ENCODE measurements around the gene RAB11FIP3. TPM values are rescaled to one million over a fixed set of nuclear protein-coding genes. Genes with fewer than 3 reads are reported as not detected.

RAB11FIP3 gene
- total and polyA plus RNA-seq, 8 donors = 6.7 to 102 (median 18.1) TPM

- intact Hi-C loops (cut with DNase I; ENCODE audit: low total_unique reads) = no loop called here
- TF ChIP-seq POLR2A (IDR thresholded peaks at IDR 0.05) (no peak), CTCF (IDR thresholded peaks at IDR 0.05) (no peak), EP300 (IDR thresholded peaks at IDR 0.05) (no peak), POLR2AphosphoS5 (IDR thresholded peaks at IDR 0.05) (no peak)
- Histone ChIP-seq H3K4me3 (no peak overlapping the region), H3K9me3 (no peaks in the 10 kb centered on the region), H3K27me3 (no peaks in the 10 kb centered on the region), H3K36me3 (peaks cover 0 to 58% (median 23%) of the 10 kb centered on the region in 4 donors), H3K4me1 (no peaks in the 10 kb centered on the region), H3K27ac (no peak overlapping the region)
- DNase-seq = no peak
- WGBS, 5 donors = 89 to 94% (median 93%) methylated on average over 28 to 31 of the region's 31 CpGs
These were observed 57.2 kb downstream of the RAB11FIP3 start for GRCh38 chr16:482468-483185.

- no peak overlapping the region for H3K27ac ChIP-seq
- no peaks in the 10 kb centered on the region for H3K4me1 ChIP-seq
- no peak for DNase-seq
- H3K27me3 ChIP-seq = no peaks in the 10 kb centered on the region
- peaks cover 0 to 59% (median 26%) of the 10 kb centered on the region in 4 donors for H3K36me3 ChIP-seq
- no peak overlapping the region for H3K4me3 ChIP-seq
- no peaks in the 10 kb centered on the region for H3K9me3 ChIP-seq
- WGBS, 5 donors = 71 to 75% (median 73%) methylated on average over 14 of the region's 14 CpGs
- intact Hi-C loops (cut with DNase I; ENCODE audit: low total_unique reads) = no loop called here
- TF ChIP-seq POLR2AphosphoS5 (IDR thresholded peaks at IDR 0.05) (no peak), POLR2A (IDR thresholded peaks at IDR 0.05) (no peak), EP300 (IDR thresholded peaks at IDR 0.05) (no peak)
These were observed 58.1 kb downstream of the RAB11FIP3 start for GRCh38 chr16:483341-484075.

DNA sequence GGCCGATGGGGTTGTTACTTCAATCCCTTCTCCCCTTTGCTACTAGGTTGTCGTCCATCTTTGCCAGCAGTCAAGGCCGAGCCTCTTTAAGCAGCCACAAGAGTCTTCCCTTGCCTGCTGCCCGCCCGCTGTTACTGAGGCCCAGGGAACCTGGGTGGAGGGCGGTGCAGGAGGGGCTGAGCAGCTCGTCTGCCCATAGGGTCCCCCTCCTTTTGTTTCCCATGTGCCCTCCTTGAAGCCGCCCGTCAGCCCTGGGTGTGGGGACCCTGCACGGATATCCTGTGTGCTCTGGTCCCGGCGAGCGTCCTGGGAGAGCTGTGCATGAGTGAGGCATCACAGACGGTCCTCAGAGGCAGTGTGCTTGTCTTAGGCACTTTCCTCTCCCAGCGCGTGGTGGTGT, 64.2 kb downstream of the RAB11FIP3 start:
- TF ChIP-seq POLR2A (IDR thresholded peaks at IDR 0.05) (no peak), EP300 (IDR thresholded peaks at IDR 0.05) (no peak), POLR2AphosphoS5 (IDR thresholded peaks at IDR 0.05) (no peak), CTCF (IDR thresholded peaks at IDR 0.05) (no peak)
- H3K27me3 ChIP-seq = no peaks in the 10 kb centered on the region
- H3K36me3 ChIP-seq = peaks cover 12 to 62% (median 47%) of the 10 kb centered on the region in 4 donors
- intact Hi-C loops (cut with DNase I; ENCODE audit: low total_unique reads) = no loop called here
- no peak overlapping the region for H3K27ac ChIP-seq
- H3K4me3 ChIP-seq = no peak overlapping the region
- no peak for DNase-seq
- 86 to 94% (median 90%) methylated on average over 9 to 16 of the region's 16 CpGs for WGBS, 5 donors
- H3K4me1 ChIP-seq = no peaks in the 10 kb centered on the region
- no peaks in the 10 kb centered on the region for H3K9me3 ChIP-seq

DNA sequence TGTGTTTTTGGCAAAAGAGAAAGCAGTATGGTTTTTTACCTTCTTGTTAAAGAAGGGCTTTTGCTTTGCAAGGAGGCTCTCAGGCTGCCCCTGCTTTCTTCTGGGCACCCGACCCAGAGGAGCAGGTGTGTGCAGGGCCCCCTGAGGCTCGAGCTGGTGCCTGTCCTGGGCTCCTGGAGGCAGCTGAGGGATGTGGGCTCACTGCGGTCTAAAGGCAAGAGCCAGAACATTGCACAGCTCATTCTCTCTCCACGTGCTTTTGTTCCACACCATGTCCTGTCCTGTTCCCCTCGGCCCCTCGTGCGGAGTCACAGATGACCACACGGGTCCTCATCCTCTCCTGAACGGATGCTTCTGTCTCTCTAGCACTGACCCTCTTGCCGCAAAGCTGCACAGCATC, 65.3 kb downstream of the RAB11FIP3 start:
- TF ChIP-seq EP300 (IDR thresholded peaks at IDR 0.05) = no peak
- TF ChIP-seq POLR2A (IDR thresholded peaks at IDR 0.05) = no peak
- Histone ChIP-seq H3K4me3 (no peak overlapping the region), H3K9me3 (no peaks in the 10 kb centered on the region), H3K36me3 (peaks cover 12 to 51% (median 42%) of the 10 kb centered on the region in 4 donors), H3K27me3 (no peaks in the 10 kb centered on the region), H3K4me1 (no peaks in the 10 kb centered on the region), H3K27ac (no peak overlapping the region)
- no peak for DNase-seq
- intact Hi-C loops (cut with DNase I; ENCODE audit: low total_unique reads) = no loop called here
- WGBS, 5 donors = 85 to 92% (median 91%) methylated on average over 10 of the region's 10 CpGs

DNA sequence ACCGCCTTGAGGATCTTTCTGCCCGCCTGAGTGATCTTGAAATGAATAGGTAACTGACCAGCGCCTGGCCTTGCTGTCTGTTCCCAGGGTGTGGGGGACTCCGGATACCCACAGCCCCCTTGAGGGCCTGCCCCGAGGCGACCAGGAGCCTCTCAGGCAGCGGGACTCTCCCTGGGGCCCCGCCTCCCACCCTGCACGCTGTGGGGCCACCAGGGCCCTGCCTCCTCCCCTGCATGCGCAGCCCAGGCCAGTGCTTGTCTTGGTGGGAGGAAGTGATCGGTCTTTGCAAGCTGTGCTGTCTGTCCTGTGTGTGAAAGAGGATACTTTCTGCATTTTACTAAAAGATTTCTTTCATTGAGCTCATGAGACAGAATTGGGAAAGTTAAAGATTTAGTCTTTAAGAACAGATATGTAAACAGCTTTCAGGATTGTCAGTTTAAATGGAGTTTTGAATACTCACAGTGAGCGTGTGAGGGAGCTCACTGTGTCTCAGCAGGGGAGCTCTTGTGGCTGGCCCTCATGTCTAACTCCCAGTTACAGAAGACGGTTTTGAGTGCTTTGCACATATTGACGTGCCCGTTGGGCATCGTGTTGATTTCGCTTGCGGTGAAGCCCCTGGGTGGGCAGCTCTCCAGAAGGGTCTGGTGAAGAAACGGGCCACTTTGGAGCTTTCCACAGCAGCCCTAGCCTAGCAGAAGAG, 65.9 kb downstream of the RAB11FIP3 start:
- no peaks in the 10 kb centered on the region for H3K27me3 ChIP-seq
- no peak for DNase-seq
- H3K4me1 ChIP-seq = no peaks in the 10 kb centered on the region
- H3K4me3 ChIP-seq = no peak overlapping the region
- peaks cover 12 to 49% (median 44%) of the 10 kb centered on the region in 4 donors for H3K36me3 ChIP-seq
- no peaks in the 10 kb centered on the region for H3K9me3 ChIP-seq
- H3K27ac ChIP-seq = no peak overlapping the region
- WGBS, 5 donors = 83 to 91% (median 88%) methylated on average over 18 to 19 of the region's 19 CpGs
- TF ChIP-seq EP300 (IDR thresholded peaks at IDR 0.05) (no peak), POLR2AphosphoS5 (IDR thresholded peaks at IDR 0.05) (no peak), CTCF (IDR thresholded peaks at IDR 0.05) (no peak), POLR2A (IDR thresholded peaks at IDR 0.05) (no peak)
- intact Hi-C loops (cut with DNase I; ENCODE audit: low total_unique reads) = no loop called here

All from stomach (tissue), 9 donors.